ENCODE measurements around the gene NUDT7. TPM values are rescaled to one million over a fixed set of nuclear protein-coding genes. Genes with fewer than 3 reads are reported as not detected.
A peak's percentile ranks its signal among the peaks of the same experiment; 100 is the strongest.

Gene NUDT7
- 8.3 TPM for polyA plus RNA-seq (2013, experiment 1 of 2)
- 10.9 TPM for polyA plus RNA-seq (2013, experiment 2 of 2)

GRCh38 chr16:77722309-77723107 lies at the start of gene NUDT7:
NUDT7 (plus strand) TSS chr16:77722514; CDS start chr16:77722583, 69 bp downstream.
- peaks cover 3% of the 10 kb centered on the region; the same call in 1 of the 2 replicates for H3K4me1 ChIP-seq (ENCODE audit: insufficient read depth, low read length)
- H3K9ac ChIP-seq (ENCODE audit: low read depth, low read length): peak within 1 kb of the TSS; percentile 81
- H3K36me3 ChIP-seq (ENCODE audit: insufficient read depth, low read length): no peaks in the 10 kb centered on the region; the same call in 1 of the 2 replicates
- peak within 1 kb of the TSS; percentile 75; the same call in 1 of the 2 replicates for H3K27ac ChIP-seq (ENCODE audit: low read depth, low read length)
- no peaks in the 10 kb centered on the region for H3K27me3 ChIP-seq (ENCODE audit: insufficient read depth, low read length)
- WGBS: 1% methylated on average over 55 of the region's 55 CpGs
- H3K4me3 ChIP-seq (ENCODE audit: low read length): peak within 1 kb of the TSS; percentile 79
- 0 out of 2 replicates have a peak, but pooled peaks cover 3% of the 10 kb centered on the region for H3K9me3 ChIP-seq (ENCODE audit: insufficient read depth, low read depth, low read length)

DNA sequence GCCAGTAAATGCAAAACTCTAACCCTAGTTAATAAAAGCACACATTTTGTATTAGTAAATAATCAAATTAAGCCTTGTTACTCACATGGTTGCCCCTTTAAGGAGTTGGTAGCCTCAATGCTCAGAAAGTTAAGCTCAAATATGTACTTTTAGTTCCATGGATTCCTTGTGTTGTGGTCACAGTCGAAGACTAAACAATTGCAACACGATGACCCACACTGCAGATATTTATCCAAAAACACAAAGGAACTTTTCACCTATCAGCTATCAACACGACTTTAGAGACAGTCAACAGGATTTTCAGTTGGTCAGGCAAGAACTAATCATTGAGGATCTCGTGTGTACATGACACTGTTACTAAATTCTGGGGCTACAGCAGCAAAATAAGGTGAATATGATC lies 47.4 kb upstream of the NUDT7 start:
- H3K27me3 ChIP-seq (ENCODE audit: insufficient read depth, low read length): no peaks in the 10 kb centered on the region
- H3K4me1 ChIP-seq (ENCODE audit: insufficient read depth, low read length): no peaks in the 10 kb centered on the region
- H3K9ac ChIP-seq (ENCODE audit: low read depth, low read length): no peak overlapping the region
- H3K4me3 ChIP-seq (ENCODE audit: low read length): no peak overlapping the region
- 70% methylated on average over 4 of the region's 4 CpGs for WGBS
- H3K9me3 ChIP-seq (ENCODE audit: insufficient read depth, low read depth, low read length): no peaks in the 10 kb centered on the region
- H3K27ac ChIP-seq (ENCODE audit: low read depth, low read length): no peak overlapping the region
- H3K36me3 ChIP-seq (ENCODE audit: insufficient read depth, low read length): no peaks in the 10 kb centered on the region

- Histone ChIP-seq H3K4me1 (ENCODE audit: insufficient read depth, low read length) (no peaks in the 10 kb centered on the region), H3K36me3 (ENCODE audit: insufficient read depth, low read length) (no peaks in the 10 kb centered on the region), H3K9ac (ENCODE audit: low read depth, low read length) (no peak overlapping the region), H3K4me3 (ENCODE audit: low read length) (no peak overlapping the region), H3K9me3 (ENCODE audit: insufficient read depth, low read depth, low read length) (no peaks in the 10 kb centered on the region), H3K27me3 (ENCODE audit: insufficient read depth, low read length) (no peaks in the 10 kb centered on the region), H3K27ac (ENCODE audit: low read depth, low read length) (no peak overlapping the region)
- WGBS: 38% methylated on average over 14 of the region's 15 CpGs
Measured at GRCh38 chr16:77675464-77676324, 46.6 kb upstream of the NUDT7 start.

DNA sequence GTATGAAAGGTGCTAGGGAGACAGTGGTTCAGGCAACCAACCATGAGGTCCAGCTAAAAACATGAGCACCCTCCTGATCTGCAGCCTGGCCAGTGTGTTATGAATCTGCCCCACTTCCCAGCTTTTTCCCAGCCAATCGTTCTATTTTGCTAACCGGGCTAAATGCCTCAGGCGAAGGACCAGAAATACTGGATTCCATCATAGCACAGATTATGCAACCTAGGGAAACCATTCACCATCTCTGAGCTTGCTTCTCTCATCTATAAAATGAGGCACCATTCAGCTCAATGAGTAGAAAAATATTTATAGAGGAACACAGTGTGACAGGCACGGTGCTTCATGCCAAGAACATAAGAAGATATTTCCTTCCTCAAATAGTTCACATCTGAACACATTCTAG lies 45.2 kb upstream of the NUDT7 start:
- Histone ChIP-seq H3K36me3 (ENCODE audit: insufficient read depth, low read length) (no peaks in the 10 kb centered on the region), H3K4me3 (ENCODE audit: low read length) (no peak overlapping the region), H3K4me1 (ENCODE audit: insufficient read depth, low read length) (no peaks in the 10 kb centered on the region), H3K9me3 (ENCODE audit: insufficient read depth, low read depth, low read length) (no peaks in the 10 kb centered on the region), H3K9ac (ENCODE audit: low read depth, low read length) (no peak overlapping the region), H3K27ac (ENCODE audit: low read depth, low read length) (no peak overlapping the region), H3K27me3 (ENCODE audit: insufficient read depth, low read length) (no peaks in the 10 kb centered on the region)
- 82% methylated on average over 4 of the region's 4 CpGs for WGBS

DNA sequence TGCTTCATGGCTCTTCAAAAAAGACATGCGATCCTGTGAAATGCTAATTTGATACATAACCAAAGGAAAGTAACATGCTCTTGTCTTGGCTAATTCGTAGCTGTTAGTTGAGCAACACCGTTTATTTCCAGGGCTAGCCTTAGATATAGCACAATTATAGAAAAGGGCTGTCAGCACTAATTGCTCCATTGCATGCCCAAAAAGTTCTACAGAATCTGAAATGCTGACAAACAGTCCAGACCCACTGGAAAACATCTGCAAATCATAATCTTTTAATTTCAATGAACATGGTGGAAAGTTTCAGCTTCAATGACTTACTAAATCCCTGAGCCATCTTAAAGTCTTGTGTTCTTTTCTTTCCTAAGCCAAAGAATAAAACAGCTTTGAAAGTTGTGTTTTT lies 42.9 kb upstream of the NUDT7 start:
- WGBS: 88% methylated on average over 3 of the region's 3 CpGs
- Histone ChIP-seq H3K9me3 (ENCODE audit: insufficient read depth, low read depth, low read length) (no peaks in the 10 kb centered on the region), H3K4me3 (ENCODE audit: low read length) (no peak overlapping the region), H3K27me3 (ENCODE audit: insufficient read depth, low read length) (no peaks in the 10 kb centered on the region), H3K27ac (ENCODE audit: low read depth, low read length) (no peak overlapping the region), H3K9ac (ENCODE audit: low read depth, low read length) (no peak overlapping the region), H3K4me1 (ENCODE audit: insufficient read depth, low read length) (no peaks in the 10 kb centered on the region), H3K36me3 (ENCODE audit: insufficient read depth, low read length) (no peaks in the 10 kb centered on the region)

DNA sequence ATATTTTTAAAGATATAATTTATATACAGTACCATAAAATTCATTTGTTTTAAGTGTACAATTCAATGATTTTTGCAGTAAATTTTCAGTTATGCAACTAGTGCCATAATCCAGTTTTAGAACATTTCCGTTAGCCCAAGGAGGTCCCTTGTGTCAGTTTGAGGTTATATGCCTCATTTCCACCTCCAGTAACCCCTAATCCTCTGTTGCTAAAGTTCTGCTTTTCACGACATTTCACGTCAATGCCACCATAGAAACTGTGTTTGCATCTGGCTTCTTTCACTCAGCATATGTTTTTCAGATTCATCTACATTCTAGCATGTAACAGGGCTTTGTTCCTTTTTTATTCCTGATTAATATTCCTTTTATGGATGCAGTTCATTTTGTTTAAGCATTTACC lies 42.4 kb upstream of the NUDT7 start:
- H3K9ac ChIP-seq (ENCODE audit: low read depth, low read length): no peak overlapping the region
- WGBS: 90% methylated on average over 3 of the region's 3 CpGs
- no peak overlapping the region for H3K27ac ChIP-seq (ENCODE audit: low read depth, low read length)
- H3K4me1 ChIP-seq (ENCODE audit: insufficient read depth, low read length): no peaks in the 10 kb centered on the region
- no peaks in the 10 kb centered on the region for H3K9me3 ChIP-seq (ENCODE audit: insufficient read depth, low read depth, low read length)
- H3K36me3 ChIP-seq (ENCODE audit: insufficient read depth, low read length): no peaks in the 10 kb centered on the region
- H3K4me3 ChIP-seq (ENCODE audit: low read length): no peak overlapping the region
- no peaks in the 10 kb centered on the region for H3K27me3 ChIP-seq (ENCODE audit: insufficient read depth, low read length)

- Histone ChIP-seq H3K9ac (ENCODE audit: low read depth, low read length) (no peak overlapping the region), H3K4me1 (ENCODE audit: insufficient read depth, low read length) (no peaks in the 10 kb centered on the region), H3K4me3 (ENCODE audit: low read length) (no peak overlapping the region), H3K9me3 (ENCODE audit: insufficient read depth, low read depth, low read length) (no peaks in the 10 kb centered on the region), H3K27me3 (ENCODE audit: insufficient read depth, low read length) (no peaks in the 10 kb centered on the region), H3K27ac (ENCODE audit: low read depth, low read length) (no peak overlapping the region), H3K36me3 (ENCODE audit: insufficient read depth, low read length) (no peaks in the 10 kb centered on the region)
- 100% methylated on average over 2 of the region's 3 CpGs for WGBS
Measured at GRCh38 chr16:77680496-77680895, 41.8 kb upstream of the NUDT7 start.

DNA sequence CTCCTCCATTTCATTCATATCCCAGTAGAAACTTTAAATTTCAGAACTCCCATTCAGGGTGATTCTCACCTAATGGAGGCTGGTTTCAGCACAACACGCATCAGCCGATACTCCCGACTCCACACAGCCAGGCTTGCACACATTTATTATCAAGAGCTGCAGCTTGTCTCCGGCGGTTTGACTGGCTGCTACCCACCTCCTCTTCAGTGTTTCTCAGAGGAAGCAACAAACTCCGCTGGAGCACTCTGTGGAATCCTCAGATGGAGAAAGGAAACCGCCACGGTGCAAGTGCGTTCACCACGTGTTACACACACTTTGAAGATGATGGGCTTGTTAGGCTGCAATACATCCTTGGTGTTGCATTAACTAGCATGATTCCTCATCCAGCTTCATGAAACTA lies 39.7 kb upstream of the NUDT7 start:
- Histone ChIP-seq H3K4me3 (ENCODE audit: low read length) (no peak overlapping the region), H3K36me3 (ENCODE audit: insufficient read depth, low read length) (no peaks in the 10 kb centered on the region), H3K27ac (ENCODE audit: low read depth, low read length) (no peak overlapping the region), H3K27me3 (ENCODE audit: insufficient read depth, low read length) (no peaks in the 10 kb centered on the region), H3K4me1 (ENCODE audit: insufficient read depth, low read length) (no peaks in the 10 kb centered on the region), H3K9me3 (ENCODE audit: insufficient read depth, low read depth, low read length) (no peaks in the 10 kb centered on the region), H3K9ac (ENCODE audit: low read depth, low read length) (no peak overlapping the region)
- 85% methylated on average over 10 of the region's 10 CpGs for WGBS

DNA sequence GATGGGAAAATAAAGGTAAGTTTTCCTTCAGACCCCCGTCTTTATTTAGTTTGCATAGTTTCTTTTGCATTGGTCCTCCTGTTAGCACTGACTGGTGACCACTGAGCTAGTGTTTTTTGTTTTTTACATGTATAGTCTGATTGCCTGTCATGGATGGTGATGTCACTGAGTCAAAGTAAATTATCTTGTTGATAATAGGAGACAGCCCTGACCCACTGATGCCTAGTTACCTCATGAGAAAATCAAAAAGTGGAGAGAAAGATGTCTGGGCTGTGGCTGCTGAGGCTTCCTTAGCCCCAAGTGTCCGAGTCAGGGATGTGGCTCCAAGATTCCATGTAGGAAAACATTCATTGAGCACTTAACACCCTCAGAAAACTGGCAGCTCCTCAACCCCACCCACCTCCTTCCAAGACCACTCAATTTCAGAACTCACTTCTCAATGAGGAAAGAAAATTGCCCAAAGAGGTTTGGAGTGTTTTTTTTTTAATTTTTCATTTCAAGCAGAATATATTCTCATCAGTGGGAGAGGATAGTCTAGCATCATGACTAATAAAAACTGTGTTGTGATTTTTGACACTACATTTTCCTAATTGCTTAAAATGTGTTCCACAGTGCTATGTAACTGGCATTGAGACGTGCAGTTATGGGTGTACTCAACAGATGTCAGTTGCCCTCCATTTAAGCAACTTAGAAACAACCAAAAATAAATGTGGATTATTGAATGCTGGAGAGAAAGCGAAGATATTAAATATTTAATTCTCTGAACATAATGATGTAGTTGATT lies 38.7 kb upstream of the NUDT7 start:
- Histone ChIP-seq H3K27ac (ENCODE audit: low read depth, low read length) (no peak overlapping the region), H3K36me3 (ENCODE audit: insufficient read depth, low read length) (no peaks in the 10 kb centered on the region), H3K27me3 (ENCODE audit: insufficient read depth, low read length) (peaks cover 2% of the 10 kb centered on the region; the same call in 1 of the 2 replicates), H3K4me3 (ENCODE audit: low read length) (no peak overlapping the region), H3K9ac (ENCODE audit: low read depth, low read length) (no peak overlapping the region), H3K4me1 (ENCODE audit: insufficient read depth, low read length) (no peaks in the 10 kb centered on the region), H3K9me3 (ENCODE audit: insufficient read depth, low read depth, low read length) (no peaks in the 10 kb centered on the region)
- WGBS: 90% methylated on average over 4 of the region's 4 CpGs

DNA sequence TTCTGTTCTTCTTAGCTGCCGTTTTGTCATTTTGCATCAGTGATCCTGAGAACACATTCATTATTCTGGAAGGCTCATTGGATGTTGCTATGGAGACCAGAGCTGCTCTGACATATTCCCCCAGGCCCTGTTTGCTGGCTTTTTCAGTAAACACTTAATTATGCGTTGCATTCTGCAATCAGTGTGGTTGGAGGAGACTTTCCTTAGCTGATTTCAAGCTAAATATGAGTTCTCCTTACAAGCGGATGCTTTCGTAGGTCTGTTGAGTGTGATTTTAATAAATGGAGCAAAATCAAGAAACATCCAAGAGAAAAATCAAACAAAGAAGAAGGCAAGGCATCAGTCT lies 38.2 kb upstream of the NUDT7 start:
- Histone ChIP-seq H3K27me3 (ENCODE audit: insufficient read depth, low read length) (peaks cover 5% of the 10 kb centered on the region), H3K4me1 (ENCODE audit: insufficient read depth, low read length) (no peaks in the 10 kb centered on the region), H3K36me3 (ENCODE audit: insufficient read depth, low read length) (no peaks in the 10 kb centered on the region), H3K9me3 (ENCODE audit: insufficient read depth, low read depth, low read length) (no peaks in the 10 kb centered on the region), H3K27ac (ENCODE audit: low read depth, low read length) (no peak overlapping the region), H3K4me3 (ENCODE audit: low read length) (no peak overlapping the region), H3K9ac (ENCODE audit: low read depth, low read length) (no peak overlapping the region)
- WGBS: 75% methylated on average over 2 of the region's 4 CpGs

DNA sequence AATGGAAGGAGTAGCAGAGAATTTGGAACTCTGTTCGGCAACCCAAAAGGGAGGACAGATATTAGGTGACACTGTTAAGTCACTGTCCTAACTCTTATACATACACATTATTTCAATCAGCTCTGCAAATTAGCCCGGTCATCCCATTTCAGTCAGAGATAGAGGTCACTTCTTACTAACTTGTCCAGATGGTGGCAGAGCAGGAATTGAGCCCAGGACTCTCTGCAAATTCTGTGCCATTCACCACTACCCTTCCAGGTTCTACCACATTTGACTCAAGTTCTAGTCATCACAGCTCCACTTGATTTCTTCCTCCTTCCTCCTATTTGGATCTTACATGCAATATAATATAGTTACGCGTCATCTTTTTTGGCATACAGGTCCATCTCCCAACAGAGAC lies 35.9 kb upstream of the NUDT7 start:
- no peaks in the 10 kb centered on the region for H3K4me1 ChIP-seq (ENCODE audit: insufficient read depth, low read length)
- no peaks in the 10 kb centered on the region for H3K36me3 ChIP-seq (ENCODE audit: insufficient read depth, low read length)
- peaks cover 5% of the 10 kb centered on the region for H3K27me3 ChIP-seq (ENCODE audit: insufficient read depth, low read length)
- H3K9me3 ChIP-seq (ENCODE audit: insufficient read depth, low read depth, low read length): no peaks in the 10 kb centered on the region
- H3K9ac ChIP-seq (ENCODE audit: low read depth, low read length): no peak overlapping the region
- WGBS: 72% methylated on average over 4 of the region's 4 CpGs
- H3K4me3 ChIP-seq (ENCODE audit: low read length): no peak overlapping the region
- H3K27ac ChIP-seq (ENCODE audit: low read depth, low read length): no peak overlapping the region

Data from HUES64 (cell line).